ELR (cell line): ENCODE measurements around the gene R3HDM4.
A peak's percentile ranks its signal among the peaks of the same experiment; 100 is the strongest.

ENCODE experiments used
- DNase-seq: peaks from one replicate; pipeline ENCODE4 v3.0.0-alpha.2; 2015; ENCODE audit warnings: low read depth

R3HDM4 gene

DNA sequence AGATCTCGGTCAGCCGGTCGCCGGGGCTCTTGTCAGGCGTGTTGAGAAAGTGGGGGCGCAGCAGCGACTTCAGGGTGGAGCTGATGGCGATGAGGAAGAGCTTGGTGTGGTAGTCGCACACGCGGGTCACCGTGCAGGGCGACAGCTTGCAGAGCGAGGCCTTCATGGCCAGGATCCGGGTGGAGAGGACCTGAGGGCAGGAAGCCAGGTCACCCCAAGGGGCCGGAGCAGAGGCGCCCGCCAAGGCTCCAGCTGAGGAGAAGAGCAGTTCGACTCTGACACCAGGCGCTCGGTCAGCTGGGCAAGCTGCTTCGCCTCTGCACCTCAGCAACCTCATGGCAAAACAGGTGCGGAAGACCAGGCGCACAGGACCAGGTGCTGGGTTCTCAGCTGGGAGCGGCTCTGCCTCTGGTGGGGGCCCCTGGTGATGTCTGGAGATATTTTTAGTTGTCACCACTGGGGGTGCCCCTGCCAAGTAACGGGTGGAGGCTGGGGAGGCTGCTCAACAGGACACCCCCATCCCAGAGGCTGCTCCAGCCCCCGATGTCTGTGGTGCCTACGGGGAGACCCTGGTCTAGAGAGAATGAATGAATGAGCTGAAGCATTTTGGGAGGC lies 37.6 kb downstream of the R3HDM4 start:
- DNase-seq: no peak

DNA sequence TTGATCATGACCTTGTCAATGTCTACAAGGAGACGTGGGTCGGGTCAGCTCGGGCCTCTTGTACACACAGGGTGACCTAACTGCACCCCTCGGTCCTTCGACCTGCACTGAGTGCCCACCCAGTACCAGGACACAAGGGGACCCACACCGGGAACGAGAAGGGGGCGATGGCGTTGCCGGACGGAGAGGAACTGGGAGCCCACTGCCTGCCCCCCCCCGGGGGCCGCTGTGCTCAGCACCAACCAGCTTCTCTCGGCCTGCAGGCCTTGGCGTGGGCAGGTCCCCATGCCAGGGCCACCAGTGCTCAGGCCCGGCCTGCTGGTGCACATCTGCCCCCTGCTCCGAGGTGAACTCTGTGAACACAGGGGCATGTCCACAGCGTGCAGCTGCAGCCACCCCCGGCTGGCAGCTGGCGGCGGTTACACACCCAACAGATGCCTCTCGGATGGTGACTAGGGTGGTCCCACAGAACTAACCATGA lies 39.4 kb downstream of the R3HDM4 start:
- no peak for DNase-seq

DNA sequence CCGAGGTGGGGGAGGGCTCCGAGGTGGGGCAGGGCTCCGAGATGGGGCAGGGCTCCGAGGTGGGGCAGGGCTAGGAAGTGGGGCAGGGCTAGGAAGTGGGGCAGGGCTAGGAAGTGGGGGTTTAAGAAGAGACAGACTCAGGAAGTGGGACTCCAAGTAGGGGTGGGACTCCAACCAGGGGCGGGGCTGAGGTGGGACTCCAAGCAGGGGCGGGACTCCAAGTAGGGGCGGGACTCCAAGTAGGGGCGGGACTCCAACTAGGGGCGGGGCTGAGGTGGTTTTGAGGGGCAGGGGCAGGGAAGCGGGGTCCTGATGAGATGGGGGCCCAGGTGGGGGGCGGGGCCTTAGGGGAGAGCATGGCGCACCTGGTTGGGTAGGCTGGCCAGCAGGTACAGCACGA lies 39.9 kb downstream of the R3HDM4 start:
- peak; percentile 59 for DNase-seq

DNA sequence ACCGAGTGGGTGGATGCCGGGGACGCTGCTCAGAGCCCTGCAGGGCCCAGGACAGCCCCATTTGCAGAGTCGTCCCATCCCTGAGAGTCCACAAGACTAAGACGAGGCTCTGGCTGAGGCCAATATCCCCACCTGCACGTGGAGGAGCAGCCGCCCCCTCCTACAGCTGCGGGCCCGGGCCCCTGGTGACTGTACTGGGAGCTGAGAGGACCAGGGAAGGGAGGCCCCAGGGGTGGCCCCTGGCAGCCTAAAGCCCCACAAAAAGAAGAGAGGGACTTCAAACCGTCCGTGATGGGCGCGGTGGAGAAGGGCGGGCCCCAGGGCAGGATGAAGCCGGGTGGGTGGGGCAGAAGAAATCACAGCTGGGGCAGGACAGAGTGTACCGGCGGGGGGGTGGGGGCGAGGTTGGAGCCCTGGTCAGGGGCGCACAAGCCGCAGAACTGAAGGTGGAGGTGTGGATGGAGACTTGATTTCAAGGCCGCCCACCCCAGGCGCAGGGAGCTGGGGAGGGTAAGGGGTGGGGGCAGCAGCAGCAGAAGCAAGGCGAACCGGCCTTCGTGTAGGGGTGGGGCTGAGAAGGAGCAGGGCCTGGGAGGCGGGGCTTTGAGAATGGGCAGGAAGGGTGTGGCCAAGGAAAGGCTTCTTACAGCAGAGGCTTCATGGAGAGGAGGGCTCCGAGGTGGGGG lies 40.6 kb downstream of the R3HDM4 start:
- DNase-seq: peak; percentile 57

DNA sequence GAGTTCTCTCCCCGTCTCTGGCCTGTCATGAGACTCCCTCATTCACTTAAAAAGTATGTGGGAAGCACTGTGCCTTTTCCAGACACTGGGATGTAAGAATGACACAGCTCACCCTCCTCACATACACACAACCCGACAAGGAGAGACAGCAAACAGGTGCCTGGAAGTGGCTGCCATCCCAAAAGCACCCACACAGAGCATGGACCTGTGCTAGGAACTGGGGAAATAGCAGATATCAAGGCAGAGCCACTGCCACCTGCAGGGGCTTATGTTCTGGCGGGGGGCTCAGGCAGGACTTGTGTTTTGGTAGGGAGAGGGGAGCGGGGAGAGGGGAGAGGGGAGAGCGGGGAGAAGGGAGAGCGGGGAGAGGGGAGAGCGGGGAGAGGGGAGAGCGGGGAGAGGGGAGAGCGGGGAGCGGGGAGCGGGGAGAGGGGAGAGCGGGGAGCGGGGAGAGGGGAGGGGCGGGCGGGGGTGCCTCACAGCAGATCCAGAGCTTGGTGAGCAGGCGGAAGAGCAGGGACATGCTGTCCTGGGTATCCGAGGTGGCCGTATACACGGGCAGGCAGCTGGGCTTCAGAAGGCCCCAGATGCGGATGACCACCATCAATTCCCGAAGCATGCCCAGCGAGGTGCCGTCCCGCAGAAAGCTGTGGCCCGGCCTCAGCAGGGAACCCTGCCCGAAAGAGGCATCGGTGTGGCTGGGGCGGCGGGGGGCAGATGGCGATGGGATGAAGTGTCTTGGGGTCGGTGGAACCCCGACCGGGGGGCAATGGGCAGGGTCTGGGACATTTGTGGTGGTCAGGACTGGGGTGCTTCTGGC lies 41.4 kb downstream of the R3HDM4 start:
- no peak for DNase-seq

DNA sequence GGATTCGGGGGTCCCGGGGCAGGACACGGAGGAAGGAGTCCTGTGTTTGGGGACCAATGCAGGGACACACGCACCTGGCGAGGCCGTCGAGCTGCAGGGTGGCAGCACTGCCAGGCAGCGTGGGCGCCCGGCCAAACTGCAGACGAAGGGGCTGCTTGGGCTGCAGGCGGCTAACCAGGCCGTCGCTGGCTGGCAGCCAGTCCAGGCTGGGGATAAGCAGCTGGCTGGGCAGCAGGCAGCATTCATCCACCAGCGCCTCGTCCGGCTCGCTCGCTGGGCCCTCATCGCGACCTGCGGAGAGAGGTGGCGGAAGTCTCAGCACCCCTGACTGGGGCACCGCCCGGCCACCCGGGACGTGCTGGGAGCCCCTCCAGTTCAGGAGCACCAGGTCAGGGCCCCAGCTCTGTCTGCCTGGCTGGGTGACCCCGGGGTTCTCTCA lies 42.0 kb downstream of the R3HDM4 start:
- no peak for DNase-seq

DNA sequence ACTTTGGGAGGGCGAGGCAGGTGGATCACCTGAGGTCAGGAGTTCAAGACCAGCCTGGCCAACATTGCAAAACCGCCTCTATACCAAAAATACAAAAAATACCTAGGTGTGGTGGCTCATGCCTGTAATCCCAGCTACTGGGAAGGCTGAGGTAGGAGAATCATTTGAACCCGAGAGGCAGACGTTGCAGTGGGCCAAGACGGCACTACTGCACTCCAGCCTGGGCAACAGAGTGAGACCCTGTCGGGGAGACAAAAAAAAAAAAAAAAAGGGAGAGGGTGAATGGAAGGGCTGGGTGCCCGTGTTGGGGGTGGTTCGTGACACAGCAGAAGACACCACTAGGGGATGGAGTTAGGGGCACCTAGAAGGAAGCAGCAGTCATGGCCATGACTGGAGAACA lies 42.7 kb downstream of the R3HDM4 start:
- no peak for DNase-seq

DNA sequence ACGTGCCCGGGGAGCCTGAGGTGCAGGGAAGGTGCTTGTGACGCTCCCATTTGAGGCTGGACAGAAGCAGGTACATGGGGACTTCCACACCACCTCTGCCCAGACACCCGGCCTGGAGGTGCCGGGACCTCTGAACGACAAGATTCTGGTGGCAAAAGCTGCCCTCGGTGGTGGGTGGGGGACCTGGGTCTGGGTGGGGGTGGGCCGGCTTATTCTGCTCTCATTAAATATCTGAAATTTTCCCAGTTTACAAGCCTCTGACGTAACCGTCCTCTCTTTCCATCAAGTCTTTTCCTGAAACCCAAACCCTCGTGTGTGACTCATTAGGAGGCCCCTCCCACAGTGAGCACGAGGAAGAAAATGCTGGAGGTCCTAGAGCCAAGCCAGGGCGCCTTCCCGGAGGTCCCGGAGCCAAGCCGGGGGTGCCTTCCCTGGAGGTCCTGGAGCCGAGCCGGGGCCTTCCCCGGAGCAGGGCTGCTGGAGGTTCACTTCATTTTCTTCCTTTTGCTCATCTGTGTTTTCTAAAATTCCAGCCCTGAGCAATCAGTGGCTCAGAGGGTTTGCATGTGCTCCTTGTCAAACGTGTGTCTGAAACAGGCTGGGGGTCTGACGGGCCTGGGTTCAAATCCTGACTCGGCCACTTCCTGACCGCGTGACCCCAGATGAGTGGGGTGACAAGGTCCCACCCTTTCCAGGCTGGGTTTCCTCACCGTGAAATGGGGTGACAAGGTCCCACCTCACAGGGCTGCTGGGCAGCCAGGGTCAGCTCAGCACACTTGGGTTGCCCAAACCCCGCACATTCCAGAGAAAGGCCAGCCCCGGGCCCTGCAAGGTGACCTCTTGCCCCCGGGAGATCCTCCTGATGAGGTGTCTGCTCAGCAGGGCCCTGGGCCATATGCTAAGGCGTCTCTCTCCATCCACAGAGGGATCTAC lies 43.5 kb downstream of the R3HDM4 start:
- peak; percentile 96 for DNase-seq

DNA sequence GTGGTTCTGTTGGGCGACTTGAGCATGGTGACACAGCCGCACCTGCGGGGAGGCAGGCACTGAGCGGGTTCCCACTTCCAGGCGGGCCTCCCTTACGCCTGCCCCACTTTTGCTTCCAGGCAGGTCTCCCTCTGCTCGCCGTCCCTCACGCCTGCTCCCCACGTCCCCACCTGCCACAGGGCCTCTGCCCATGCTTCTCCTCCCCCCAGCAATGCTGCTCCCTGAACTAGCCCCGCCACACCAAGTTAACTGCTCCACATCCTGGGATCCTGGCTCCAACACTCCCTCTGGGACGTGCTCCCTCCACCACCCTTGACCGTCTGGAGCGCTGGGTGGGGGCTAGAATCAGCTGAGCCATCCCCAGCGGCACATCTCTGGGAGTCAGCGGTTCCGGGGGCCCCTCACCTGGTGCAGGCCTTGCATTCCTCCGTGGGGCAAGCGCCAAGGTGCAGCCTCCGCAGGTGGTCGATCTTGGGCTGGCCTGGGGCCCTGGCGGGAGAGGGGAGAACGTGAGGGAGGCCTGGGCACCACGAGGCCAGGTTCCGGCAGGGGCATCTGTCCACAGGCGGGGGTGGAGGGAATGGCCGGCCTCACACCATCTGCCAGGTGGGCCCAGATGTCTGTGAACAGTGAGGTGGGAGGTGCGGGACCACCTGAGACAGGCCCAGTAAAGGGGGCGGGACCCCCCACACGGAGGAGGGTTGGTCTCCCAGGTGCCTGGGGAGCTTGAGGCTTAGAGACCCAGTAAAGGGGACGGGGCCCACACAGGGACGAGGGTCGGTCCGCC lies 44.4 kb downstream of the R3HDM4 start:
- DNase-seq: no peak

DNA sequence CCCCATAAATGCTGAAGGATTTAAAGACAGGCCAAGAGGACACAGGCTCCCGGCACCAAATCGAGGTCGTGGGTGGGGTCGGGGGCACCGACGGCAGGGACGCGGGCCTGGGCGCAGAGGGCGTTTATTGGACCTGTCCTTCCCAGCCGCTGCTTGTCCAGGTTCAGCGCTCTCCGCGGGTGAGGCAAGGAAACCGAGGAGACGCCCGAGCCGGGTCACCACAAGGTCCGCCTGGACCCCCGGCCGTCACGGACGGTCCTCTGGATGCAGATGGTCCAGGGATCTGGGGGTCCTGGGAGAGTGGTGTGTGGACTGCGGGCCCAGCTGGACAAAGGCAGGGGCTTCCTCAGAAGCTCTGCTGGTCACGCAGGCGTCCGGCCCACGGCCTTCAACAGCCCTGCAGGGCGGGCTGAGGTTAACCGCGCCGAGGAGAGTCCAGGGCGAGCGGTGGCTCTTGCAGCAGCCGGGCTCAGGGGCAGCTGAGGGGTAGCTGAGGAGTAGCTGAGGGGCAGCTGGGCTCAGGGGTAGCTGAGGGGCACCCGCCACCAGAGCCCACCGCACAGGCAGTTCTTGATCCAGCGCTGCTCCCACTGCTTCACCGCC lies 45.1 kb downstream of the R3HDM4 start:
- no peak for DNase-seq

DNA sequence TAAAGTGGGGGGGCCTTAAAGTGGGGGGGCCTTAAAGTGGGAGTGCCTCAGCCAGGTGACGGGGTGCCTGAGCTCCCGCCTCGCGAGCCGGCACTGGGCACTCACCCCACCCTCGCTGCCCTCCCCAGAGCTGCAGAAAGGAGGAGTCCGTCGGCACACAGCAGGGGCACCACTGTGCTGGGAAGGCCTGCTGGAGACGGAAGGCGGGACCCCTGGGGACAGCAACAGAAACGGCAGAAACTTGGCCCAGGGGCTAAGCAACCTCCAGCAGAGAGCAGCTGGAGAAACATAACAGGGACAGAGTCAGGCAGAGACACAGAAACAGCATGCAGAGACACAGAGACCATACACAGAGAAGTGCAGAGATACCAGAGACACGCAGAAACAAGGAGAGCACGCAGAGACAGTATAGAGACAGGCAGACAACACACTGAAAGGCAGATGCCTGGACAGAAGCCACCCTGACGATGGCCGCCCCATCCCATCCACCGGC lies 45.7 kb downstream of the R3HDM4 start:
- DNase-seq: no peak

DNA sequence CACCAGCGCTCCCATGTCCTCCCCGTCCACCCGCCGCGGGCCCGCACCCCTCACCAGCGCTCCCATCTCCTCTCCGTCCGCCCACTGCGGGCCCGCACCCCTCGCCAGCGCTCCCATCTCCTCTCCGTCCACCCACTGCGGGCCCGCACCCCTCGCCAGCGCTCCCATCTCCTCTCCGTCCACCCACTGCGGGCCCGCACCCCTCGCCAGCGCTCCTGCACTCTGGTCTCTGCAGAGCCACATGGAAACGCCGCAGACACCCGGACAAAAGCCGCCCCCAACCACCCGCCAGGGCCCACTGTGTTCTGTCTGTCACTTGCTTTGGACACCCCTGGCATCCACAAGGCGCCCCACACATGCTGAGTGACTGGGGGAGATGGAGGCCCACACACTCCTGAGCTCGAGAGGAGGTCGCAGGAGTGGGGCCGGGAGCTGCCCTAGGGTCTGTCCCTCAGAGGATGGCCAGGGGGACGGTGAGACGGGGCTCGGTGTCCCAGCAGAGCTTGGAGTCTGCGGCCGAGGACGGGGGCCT lies 46.2 kb downstream of the R3HDM4 start:
- DNase-seq: no peak

DNA sequence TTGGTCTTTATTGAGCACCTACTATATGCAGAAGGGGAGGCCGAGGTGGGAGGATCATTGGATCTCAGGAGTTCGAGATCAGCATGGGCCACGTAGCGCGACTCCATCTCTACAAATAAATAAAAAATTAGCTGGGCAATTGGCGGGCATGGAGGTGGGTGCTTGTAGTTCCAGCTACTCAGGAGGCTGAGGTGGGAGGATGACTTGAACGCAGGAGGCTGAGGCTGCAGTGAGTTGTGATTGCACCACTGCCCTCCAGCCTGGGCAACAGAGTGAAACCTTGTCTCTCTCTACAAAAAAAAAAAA lies 49.8 kb downstream of the R3HDM4 start:
- no peak for DNase-seq

DNA sequence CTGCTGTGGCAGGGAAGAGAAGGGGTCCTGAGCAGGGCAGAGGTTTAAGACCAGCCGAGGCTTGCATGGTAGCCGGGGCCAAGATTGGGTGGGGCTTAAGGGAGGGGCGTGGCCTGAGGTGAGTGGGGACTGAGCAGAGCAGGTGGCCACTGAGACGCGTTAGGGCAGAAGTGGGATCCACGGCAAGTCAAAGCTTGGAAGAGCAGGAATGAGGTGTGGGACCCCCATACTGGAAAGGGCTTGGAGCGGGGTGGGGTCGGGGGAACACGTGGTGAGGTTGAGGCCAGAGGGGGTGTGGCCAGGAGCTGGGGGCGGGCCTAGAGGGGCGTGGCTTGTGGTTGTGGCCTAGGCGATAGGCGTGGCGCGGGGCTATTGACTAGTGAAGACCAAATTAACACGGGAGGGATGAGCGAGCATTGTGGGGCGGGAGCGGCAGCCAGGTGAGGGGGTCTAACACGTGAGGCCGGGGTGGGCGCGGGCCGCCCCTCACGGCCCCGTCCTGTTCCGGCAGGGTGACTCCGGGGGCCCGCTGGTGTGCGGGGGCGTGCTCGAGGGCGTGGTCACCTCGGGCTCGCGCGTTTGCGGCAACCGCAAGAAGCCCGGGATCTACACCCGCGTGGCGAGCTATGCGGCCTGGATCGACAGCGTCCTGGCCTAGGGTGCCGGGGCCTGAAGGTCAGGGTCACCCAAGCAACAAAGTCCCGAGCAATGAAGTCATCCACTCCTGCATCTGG lies 50.3 kb downstream of the R3HDM4 start:
- DNase-seq: peak; percentile 67

DNA sequence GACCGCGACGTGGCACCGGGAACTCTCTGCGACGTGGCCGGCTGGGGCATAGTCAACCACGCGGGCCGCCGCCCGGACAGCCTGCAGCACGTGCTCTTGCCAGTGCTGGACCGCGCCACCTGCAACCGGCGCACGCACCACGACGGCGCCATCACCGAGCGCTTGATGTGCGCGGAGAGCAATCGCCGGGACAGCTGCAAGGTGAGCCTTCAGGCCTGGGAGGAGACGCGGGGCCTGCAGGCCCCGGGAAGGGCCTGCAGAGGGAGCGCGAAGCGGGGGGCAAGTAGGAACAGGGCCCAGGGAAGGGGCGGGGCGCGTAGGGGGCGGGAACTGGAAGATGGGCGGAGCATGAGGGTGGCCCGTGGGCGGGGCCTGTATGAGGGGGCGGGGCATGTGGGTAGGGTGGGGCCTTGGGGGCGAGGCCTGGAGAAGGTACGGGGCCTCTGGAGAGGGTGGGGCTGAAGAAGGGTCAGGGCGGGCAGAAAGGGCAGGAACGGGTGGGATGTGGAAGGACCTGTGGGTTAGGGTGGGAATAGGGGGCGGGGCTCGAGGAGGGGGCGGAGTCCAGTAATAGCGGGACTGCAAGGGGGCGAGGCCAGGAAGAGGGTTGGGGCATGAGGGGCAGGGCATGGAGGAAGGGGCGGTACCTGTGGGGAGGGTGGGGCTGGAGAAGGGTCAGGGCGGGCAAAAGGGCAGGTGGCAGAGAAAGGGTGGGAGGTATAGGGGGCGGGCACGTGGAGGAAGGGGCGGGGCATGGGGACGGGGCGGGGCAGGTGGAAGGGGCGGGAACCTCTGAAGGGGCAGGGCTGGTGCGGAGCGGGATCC lies 51.1 kb downstream of the R3HDM4 start:
- DNase-seq: peak; percentile 38

DNA sequence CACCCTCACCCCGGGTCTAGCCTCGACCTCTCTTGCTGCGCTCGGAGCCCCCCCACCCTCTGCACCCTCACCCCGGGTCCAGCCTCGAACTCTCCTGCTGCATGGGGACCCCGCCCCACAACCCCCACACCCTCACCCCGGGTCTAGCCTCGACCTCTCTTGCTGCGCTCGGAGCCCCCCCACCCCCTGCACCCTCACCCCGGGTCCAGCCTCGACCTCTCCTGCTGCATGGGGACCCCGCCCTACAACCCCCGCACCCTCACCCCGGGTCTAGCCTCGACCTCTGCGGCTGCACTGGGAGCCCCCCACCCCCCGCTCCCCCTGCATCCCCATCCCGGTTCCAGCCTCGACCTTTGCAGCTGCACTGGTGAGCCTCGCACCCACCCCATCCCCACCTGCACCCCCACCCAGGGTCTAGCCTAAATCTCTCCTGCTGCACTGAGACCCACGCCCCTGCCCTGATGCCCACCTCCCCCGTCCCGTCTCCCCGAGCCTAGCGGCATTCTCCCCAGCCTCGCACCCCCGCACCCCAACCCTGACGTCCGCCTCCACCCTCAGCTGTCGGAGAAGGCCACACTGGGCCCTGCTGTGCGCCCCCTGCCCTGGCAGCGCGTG lies 51.8 kb downstream of the R3HDM4 start:
- DNase-seq: no peak

DNA sequence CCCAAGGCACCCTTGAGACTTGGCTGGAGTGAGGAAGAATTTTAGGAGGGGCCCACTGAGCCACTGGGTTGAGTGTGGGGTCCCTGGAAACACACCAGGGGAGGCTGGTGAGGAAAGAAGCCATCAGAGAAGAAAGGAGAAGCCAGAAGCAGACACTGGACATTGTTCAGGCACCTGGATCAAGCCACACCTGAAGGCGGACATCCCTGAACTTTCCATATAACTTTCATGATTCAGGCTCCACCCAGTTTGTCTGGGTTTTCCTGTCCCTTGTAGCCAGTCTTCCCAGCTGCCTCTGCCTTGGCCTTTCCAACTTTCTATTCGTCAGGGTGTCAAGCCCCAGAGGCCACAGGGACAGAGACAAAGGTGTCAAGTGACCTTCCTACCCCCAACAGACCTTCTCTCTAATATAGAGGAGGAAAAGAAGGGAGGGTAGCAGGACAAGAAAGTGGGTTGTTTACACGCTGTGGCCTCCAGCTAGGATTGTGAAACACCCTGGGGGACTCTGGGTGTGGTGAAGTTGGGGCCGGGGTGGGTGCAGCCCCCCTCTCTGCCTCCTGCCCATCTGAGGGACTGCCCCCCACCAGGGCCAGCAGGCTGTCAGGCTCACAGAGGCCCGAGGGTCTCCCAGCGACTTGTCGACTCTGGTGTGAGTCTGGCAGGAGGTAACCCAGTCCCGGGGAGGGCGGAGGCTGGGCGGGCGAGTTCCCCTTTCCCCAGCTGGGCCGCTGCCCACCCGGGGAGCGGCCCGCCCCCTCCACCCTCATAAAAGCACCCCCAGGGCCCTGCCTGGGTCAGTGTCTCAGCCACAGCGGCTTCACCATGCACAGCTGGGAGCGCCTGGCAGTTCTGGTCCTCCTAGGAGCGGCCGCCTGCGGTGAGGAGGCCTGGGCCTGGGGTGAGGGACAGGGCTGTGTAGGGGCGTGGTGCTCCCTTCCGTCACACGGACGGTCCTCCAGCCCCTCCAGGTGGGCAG lies 53.9 kb downstream of the R3HDM4 start, which contains the start of gene CFD:
Gene CFD (plus strand): TSS at position 797 of the 976 bp plus-strand sequence. CDS start 26 bp downstream, at position 823.
- no peak for DNase-seq
